Stimulated activated CD4-positive, alpha-beta T cell treated with anti-CD3 and anti-CD28 coated beads, Interleukin-15, amount 100 ng/mL, for 24 hours (primary cell): ENCODE results near the gene AMOTL2.
A peak's percentile ranks its signal among the peaks of the same experiment; 100 is the strongest.

Source experiments
- DNase-seq: peaks from one replicate; pipeline ENCODE4 v3.0.0-alpha.2; 2020

The AMOTL2 gene

GRCh38 chr3:134378384-134378783 lies 4.1 kb upstream of the AMOTL2 start:
- peak; percentile 33 for DNase-seq

GRCh38 chr3:134377896-134378295 lies 3.6 kb upstream of the AMOTL2 start:
- DNase-seq, result no peak

GRCh38 chr3:134376786-134377426 lies 2.7 kb upstream of the AMOTL2 start:
- DNase-seq, result no peak

- DNase-seq, result no peak
Observed at GRCh38 chr3:134376385-134376765, 2.1 kb upstream of the AMOTL2 start.

- DNase-seq, result no peak
Observed at GRCh38 chr3:134375582-134376384, 1.5 kb upstream of the AMOTL2 start.

- no peak for DNase-seq
Observed at GRCh38 chr3:134374791-134375581, 739 bp upstream of the AMOTL2 start.

GRCh38 chr3:134373271-134374104 lies 759 bp downstream of the AMOTL2 start:
- peak; percentile 15 for DNase-seq

GRCh38 chr3:134372396-134373270 lies 1.6 kb downstream of the AMOTL2 start:
- no peak for DNase-seq

- no peak for DNase-seq
Observed at GRCh38 chr3:134371542-134372324, 2.5 kb downstream of the AMOTL2 start.

- no peak for DNase-seq
Observed at GRCh38 chr3:134370611-134371531, 3.4 kb downstream of the AMOTL2 start.

- no peak for DNase-seq
Observed at GRCh38 chr3:134369861-134370596, 4.2 kb downstream of the AMOTL2 start.

GRCh38 chr3:134369231-134369741 lies 5.0 kb downstream of the AMOTL2 start:
- DNase-seq, result no peak

- no peak for DNase-seq
Observed at GRCh38 chr3:134368751-134369105, 5.5 kb downstream of the AMOTL2 start.

GRCh38 chr3:134367869-134368750 lies 6.1 kb downstream of the AMOTL2 start:
- no peak for DNase-seq

GRCh38 chr3:134366928-134367811 lies 7.1 kb downstream of the AMOTL2 start:
- no peak for DNase-seq

GRCh38 chr3:134366221-134366927 lies 7.9 kb downstream of the AMOTL2 start:
- no peak for DNase-seq
